NCI-H1436 (cell line): ENCODE data around the gene SMIM36.
"Not testable (repeated sequence)": the region's sequence is repeated elsewhere in the genome, so short reads cannot be mapped to it uniquely, and the experiment has no call there.

Experiments
- DNase-seq: peaks from one replicate; lab custom pipeline; 2025; lab: John Stamatoyannopoulos, UW

The SMIM36 gene

DNA sequence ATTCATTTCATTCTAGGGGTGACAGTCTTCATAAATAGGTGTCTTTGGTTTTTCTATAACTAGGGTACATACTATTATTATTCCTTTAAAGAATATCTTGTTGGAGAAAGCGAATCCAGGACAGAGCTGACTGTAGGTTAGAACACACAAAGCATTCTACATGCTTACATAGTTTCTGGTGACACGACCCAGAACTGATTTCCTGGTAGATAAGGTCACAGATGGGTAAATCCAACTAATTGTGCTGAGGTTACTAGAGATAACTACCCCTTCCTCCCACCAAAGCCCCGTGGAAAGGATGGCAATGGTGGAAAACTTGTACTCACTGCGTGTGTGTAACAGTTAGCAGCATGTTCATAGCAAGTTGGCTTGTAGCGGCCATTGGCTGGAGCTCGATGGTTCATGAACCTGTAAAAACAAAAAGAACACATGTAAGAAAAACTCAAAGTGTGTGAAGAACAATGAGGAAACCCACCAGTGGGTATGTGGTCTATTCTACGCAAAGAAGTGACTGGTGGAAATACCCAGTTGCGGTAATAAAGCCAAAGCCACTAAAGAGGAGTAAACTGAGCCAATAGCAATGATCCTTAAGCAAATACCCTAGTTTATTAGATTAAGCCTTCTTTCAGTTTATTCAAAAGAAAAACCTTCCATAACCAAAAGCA is 97.3 kb downstream of the SMIM36 start:
- no peak for DNase-seq

DNA sequence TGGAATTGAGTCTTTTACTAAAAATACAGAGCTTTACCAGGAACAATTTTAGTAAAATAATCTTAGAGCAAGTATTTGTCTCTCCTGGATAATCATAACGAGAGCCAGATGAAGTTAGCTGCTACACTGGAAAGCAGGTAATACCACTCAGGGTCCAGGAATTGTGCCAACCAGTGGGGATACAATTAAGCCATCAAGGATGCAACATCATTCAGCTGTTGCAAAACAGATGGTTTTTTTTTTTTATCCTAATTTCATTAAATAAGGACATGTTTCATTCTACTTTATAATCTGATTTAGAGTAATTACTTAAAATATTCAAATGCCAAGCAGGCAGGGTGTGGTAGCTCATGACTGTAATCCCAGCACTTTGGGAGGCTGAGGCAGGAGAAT is 99.8 kb downstream of the SMIM36 start:
- DNase-seq = no peak

DNA sequence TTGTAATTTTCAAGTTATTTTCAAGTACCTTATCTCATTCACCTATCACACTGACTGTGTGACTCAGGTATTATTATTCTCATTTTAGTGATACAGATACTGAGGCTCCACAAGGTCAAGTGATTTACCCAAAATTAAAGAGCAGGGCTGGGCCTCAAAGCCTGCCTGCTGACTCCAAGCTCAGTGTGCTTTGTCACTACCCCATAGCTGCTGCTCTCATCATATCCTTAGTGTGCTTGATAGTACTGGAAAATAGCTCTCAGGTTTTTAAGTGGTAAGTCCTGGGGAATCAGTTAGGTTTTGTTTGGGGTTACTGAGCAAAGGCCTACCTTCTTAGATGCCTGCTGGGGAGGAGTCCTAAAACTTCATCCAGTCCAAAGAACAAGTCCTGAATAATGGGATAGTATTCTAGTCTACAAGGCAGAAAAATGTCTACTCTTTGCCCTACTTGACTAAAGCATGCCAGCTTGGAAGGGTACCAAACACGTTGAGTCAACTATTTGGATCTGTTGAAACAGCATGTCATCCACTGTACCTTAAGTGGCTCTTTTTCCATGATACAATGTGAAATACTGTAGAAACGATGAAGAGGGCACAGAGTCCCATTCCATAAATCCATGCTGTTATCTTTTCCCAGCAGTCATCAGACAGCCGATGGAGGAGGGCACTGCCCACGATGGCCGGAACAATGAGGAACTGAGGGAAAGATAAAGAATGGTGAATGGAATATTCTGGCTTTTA is 100.4 kb downstream of the SMIM36 start:
- no peak for DNase-seq

DNA sequence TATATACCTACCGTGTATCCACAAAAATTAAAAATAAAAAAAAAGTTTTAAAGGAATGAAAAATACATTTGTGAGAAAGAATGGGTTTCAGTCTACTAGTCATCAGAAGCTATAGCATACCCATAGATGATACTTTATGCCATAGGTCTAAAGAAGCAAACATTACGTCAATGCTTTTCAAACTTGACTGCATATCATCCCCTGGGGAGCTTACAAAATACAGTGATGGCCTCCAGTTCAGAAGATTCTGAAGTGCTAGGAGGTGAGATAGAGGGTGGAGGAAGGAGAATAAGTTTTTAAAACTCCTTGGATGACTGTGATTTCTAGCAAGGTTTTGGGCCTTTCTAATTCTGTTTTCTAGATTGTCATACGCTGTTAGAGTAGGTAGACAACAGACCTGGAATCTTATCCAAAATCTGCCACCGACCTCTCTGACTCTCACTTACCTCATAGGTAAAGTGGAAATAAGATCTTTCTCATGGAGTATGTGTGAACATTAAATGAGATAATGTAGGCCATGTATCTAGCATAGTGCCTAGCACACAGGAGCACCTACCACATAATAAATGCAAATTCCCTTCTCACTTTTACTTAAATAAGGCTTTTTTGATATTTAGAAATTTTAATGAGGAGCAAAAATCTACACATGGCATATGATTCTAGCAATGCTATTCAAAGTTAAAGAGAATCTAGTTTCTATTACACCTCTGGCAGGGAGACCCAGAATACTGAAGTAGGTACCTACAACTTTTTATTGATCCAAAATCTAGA is 102.0 kb downstream of the SMIM36 start:
- no peak for DNase-seq

DNA sequence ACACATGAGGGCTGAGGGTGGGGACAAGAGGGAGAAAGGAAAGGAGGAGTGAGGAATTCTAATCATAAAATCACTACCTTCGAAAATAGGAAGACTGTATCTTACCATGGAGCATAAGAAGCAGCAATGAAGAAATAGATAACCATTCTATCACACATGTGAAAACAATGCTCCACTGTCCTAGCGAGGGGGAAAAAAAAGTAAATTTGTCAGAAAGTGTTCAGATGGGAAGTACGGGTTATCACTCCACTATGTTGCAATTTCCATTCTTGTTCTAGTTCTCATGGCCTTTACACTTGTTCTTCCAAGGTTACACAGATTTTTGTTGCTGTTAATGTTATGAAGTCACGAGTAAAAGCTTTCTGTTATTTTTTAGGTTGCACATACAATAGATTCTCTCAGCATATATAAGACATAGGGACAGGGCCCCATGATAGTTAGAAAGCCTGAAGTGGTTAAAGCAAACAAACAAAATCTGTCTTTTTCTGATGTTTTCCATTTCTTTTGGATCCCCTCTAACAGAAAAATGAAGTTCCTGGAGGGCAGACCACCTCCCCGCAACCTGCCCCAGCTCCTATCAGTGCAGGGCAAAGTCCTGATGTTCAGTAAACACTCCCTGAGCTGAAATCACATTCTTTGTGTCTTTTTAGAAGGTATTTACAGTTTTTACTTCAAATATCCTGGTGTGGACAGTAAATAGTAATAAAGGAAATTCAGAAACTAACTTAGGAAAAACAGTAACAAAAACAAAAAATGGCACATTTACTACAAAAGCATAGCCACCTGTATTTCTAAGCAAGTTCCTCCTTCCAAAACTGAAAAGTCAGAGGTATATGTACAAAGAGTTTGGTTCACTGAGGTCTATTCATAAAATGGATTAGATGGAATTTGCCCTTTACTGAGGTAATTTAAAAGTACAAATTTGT is 103.3 kb downstream of the SMIM36 start:
- DNase-seq = no peak

DNA sequence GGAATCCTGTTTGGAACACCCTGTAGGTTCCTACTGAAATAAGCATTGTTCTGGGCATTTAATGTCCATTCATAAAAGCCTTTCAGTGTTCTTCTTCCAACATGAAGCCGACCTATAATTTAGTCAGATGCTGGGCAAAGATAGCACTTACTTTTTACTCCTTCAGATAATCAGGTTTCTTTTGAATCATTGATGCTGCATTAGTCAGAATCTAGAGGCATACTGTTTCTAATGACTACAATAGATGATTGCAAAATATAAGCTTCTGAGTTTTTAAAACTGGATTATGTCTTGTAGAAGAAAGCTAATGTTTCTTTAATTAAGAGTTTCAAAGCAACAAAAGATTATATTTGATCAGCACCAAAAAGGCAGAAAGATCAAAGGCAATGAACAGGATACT is 105.7 kb downstream of the SMIM36 start:
- DNase-seq = no peak

DNA sequence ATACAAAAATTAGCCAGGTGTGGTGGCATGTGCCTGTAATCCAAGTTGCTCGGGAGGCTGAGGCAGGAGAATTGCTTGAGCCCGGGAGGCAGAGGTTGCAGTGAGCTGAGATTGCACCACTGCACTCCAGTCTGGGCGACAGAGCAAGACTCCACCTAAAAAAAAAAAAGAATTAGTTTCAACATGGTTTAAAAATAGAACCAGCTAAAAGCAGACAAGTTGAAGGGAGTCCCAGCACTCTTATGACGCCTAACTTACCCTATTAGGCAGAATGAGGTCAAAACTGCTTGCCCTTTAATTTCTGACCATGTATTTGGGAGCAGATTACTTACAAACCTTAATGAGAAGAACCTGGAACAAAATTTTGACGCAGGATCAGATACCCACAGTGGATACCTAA is 107.1 kb downstream of the SMIM36 start:
- DNase-seq = not testable (repeated sequence)

DNA sequence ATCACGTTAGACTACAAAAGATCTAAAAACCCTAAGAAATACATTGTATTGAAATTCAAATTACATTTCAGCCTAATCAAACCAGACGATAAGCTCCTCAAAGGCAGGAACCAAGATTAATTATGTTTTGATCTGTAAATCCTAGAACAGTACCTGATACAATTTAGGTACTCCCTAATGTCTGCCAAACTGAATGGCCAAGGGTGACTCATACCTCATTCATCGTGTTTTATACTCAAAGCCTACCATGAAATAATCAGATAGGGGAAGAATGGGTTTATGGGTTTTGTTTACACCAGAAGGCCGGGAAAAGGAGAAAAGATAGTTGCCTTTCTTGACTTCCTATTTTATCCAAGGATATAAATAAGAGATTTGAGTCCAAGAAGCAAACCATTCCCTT is 108.9 kb downstream of the SMIM36 start:
- no peak for DNase-seq
